GM21423 (cell line): ENCODE data around the gene MUC5AC.

ENCODE experiments used
- ATAC-seq: cut with Tn5 transposase; IDR thresholded peaks from one replicate; pipeline ENCODE4 v1.9.1; 2021; ENCODE audit warnings: mild to moderate bottlenecking, moderate library complexity; ENCODE audit not compliant: unreplicated experiment

Gene MUC5AC

DNA sequence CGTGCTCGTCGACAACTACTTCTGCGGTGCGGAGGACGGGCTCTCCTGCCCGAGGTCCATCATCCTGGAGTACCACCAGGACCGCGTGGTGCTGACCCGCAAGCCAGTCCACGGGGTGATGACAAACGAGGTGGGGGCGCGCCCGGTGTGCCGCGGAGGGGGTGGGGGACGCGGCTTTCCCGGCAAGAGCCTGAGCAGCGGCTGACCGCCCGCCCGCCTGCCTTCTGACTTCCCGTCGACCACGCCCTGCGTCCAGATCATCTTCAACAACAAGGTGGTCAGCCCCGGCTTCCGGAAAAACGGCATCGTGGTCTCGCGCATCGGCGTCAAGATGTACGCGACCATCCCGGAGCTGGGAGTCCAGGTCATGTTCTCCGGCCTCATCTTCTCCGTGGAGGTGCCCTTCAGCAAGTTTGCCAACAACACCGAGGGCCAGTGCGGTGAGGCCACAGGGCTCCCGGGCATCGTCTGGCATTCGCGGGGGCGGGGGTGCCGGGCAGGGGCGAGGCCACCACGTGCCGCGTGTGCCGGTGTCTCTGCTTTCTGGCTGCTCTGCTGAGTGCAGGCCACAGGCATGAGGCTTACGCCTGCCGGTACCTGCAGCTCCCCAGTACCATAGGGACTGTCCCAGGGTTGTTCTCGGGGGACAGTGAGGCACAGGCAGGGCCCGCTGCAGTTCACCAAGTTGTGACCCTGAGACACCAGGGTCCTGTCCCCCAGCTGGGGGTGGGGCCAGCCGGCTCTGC lies 36.7 kb downstream of the MUC5AC start:
- no peak for ATAC-seq

DNA sequence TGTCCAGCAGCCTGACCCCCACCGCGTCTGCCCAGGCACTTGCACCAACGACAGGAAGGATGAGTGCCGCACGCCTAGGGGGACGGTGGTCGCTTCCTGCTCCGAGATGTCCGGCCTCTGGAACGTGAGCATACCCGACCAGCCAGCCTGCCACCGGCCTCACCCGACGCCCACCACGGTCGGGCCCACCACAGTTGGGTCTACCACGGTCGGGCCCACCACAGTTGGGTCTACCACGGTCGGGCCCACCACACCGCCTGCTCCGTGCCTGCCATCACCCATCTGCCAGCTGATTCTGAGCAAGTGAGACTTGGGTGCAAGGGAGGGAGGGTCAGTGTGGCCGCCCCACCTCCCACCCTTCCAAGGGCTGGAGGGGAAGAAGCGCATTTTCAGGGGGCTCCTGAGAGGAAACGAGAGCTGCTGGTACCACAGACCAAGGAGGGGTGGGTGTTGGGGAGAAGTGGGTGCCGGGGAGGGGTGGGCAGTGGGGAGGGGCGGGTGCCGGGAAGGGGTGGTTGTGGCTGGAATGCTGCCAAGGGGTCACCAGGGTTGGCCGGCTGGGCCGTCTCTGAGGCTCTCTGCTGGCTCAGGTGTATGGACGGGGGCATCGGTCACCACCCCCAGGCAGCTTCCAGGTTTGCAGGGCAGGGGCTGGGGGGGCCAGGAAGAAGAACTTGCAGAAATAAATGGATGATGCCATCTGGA lies 37.4 kb downstream of the MUC5AC start:
- no peak for ATAC-seq

- ATAC-seq: no peak
These were observed 38.1 kb downstream of the MUC5AC start for GRCh38 chr11:1195682-1196515.

- no peak for ATAC-seq
These were observed 39.0 kb downstream of the MUC5AC start for GRCh38 chr11:1196516-1197391.

GRCh38 chr11:1197431-1197885 lies 39.7 kb downstream of the MUC5AC start:
- no peak for ATAC-seq

DNA sequence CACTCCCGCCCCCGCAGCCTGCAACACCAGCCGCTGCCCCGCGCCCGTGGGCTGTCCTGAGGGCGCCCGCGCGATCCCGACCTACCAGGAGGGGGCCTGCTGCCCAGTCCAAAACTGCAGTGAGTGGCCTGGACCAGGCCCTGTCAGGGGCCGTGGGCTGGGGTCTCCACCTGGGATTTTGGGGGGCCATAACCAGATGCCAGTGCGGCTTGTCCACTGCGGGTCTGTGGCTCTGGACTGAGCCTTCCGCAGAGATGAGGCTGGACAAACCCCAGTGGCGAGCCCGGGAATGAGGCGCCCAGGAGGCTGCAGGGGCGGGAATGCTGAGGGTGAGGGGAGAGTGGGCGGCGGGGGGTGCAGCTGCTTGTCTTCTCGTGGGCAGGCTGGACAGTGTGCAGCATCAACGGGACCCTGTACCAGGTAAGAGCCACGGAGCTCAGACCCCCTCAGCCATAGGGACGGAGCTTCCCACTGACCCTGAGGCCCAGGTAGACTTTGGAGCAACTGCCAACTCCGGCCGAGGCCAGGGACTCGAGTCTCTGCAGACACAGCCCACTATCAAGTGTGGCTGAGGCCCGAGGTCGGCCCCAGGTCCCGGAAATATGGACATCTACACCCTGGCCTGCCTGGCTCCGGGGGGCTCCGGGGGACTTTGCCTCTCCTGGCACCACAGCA lies 40.3 kb downstream of the MUC5AC start:
- ATAC-seq: no peak

DNA sequence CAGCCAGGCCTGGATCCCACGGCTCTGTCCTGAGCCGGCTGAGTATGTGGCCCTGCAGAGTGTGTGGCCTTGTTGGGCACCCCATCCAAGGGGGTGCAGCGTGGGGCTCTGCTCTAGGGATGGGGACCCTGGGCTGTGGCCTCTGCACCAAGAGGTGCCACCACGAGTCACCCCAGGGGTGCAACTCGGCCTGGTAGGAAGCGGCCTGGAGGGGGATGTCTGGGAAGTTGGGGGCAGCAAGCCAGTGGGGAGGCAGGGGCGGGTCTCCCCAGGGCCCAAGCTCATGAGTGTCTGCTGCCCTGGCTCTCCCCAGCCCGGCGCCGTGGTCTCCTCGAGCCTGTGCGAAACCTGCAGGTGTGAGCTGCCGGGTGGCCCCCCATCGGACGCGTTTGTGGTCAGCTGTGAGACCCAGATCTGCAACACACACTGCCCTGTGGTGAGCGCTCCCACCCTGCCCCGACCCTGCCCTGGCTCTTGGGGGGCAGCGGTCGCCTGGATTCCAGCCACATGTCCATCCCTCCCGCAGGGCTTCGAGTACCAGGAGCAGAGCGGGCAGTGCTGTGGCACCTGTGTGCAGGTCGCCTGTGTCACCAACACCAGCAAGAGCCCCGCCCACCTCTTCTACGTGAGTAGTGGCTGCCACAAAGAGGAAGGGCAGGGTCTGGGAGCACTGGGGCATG lies 40.9 kb downstream of the MUC5AC start:
- no peak for ATAC-seq

DNA sequence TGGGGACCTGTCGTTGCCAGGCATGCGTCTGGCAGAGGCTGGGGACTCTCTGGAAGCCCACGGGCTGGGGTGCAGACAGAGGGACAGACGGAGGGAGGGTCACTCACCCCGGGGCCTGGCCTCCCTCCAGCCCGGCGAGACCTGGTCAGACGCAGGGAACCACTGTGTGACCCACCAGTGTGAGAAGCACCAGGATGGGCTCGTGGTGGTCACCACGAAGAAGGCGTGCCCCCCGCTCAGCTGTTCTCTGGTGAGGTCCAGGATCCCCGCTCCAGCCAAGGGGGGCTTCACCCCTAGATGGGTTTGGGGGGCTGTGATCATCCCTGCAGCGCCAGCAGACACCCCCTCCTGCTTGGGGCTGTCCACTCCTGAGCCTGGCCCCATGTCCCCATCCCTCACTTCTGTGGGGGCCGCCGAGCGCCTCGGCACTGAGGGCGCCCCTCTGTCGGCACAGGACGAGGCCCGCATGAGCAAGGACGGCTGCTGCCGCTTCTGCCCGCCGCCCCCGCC lies 41.5 kb downstream of the MUC5AC start:
- ATAC-seq: no peak

DNA sequence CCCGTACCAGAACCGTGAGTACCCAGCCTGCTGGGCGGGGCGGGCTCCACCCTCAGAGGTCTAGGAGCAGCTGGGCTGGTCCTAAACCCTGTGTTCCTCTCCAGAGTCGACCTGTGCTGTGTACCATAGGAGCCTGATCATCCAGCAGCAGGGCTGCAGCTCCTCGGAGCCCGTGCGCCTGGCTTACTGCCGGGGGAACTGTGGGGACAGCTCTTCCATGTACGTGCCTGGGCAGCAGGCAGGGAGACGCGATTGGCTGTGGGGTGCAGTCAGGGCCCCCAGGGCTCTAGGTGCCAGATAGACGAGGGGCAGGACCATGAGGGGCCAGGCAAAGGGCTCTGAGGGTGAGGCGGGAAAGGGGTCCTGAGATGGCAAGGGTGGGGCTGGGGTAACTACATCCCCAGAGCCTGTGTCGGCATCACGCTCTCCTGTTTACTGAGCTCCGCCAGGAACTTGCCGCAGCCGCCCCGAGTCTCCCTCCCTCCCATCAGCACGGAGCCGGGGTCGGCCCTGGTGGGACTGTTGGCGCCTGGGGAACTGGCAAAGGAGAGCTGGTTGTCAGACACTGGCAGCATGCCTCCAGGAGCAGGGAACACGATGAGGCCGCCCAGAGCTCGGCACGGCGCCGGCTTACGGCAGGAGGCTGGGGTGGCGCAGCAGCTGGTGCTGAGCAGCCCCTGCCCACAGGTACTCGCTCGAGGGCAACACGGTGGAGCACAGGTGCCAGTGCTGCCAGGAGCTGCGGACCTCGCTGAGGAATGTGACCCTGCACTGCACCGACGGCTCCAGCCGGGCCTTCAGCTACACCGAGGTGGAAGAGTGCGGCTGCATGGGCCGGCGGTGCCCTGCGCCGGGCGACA lies 42.2 kb downstream of the MUC5AC start:
- no peak for ATAC-seq

- no peak for ATAC-seq
These were observed 42.9 kb downstream of the MUC5AC start for GRCh38 chr11:1200611-1201191.

DNA sequence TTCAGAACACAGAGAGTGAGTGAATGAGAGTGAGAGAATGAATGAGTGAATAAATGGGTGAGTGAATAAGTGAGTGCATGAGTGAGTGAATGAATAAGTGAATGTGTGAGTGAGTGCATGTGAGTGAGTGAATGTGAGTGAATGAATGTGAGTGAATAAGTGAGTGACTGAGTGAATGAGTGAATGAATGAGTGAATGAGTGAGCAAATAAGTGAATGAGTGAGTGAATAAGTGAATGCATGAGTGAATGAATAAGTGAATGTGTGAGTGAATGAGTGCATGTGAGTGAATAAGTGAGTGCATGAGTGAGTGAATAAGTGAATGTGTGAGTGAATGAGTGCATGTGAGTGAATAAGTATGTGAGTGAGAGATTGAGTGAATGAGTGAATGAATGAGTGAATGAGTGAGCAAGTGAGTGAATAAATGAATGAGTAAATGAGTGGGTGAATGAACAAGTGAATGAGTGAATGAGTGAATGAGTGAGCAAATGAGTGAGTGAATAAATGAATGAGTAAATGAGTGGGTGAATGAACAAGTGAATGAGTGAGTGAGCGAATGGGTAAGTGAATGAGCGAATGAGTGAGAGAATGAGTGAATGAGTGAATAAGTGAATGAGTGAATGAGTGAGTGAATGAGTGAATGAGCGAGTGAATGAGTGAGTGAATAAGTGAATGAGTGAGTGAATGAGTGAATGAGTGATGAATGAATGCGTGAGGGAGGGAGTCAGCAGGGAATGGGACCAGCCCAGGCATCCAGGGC lies 43.8 kb downstream of the MUC5AC start:
- no peak for ATAC-seq

- ATAC-seq: no peak
These were observed 44.5 kb downstream of the MUC5AC start for GRCh38 chr11:1202154-1202775.

DNA sequence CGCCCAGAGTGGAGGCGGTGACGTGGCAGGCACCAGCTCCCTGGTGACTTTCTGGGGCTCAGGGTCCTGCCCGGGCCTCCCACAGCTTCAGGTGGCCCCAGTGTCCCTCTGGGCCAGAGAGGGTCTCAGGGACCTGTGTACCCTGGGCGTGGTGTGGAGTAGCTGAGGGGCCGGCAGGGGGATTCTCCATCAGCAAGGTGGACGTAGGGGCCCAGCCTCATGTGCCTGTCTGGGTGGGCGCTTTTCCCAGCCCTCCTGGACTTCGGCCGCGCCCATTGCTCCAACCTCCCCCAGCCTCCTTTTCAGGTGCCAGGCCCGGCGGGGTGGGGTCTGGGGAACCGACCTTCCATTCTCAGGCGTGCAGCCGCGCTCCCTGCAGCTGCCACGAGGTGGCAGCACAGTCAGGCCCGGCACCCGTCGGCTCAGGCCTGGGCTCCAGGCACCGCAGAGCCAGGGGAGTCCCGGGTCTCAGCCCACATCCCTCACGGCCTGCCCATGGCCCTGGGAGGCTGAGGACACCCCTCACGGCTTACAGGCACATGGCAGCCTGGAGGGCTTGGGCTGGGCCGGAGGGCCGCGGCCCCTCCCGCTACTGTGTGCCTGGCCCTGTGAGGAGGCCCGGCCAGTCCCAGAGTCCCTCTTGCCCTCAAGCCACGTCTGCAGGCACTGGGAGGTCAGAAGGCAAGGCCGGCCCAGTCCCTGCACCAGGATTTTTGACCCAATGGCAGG lies 45.2 kb downstream of the MUC5AC start:
- no peak for ATAC-seq

GRCh38 chr11:1203505-1204271 lies 45.9 kb downstream of the MUC5AC start:
- ATAC-seq: no peak

GRCh38 chr11:1204381-1205101 lies 46.8 kb downstream of the MUC5AC start:
- no peak for ATAC-seq
